K562 (cell line): ENCODE results near the gene CDT1. TPM values are rescaled to one million over a fixed set of nuclear protein-coding genes. Genes with fewer than 3 reads are reported as not detected.

Experiments
- ATAC-seq: fragments of 200-7000 bp; cut with Tn5 transposase; 3 replicates; pipeline ENCODE4 v1.9.1; 2020; ENCODE audit warnings: moderate library complexity
- BruUV-seq: library from RNA; stranded (reverse); fragments of 400-500 nt; replicated peaks from 2 replicates; lab custom pipeline; 2021; lab: Mats Ljungman, UMichigan
- CTCF ChIA-PET: fragments of 300-600 bp; formaldehyde crosslinking; extraction: SDS; loops from one replicate; lab custom pipeline; 2021; ENCODE audit warnings: low intra/inter-chr PET ratio; lab: Yijun Ruan, JAX
- POLR2A ChIA-PET: fragments of 300-600, 350-650 bp; sonication (Branson Sonifier 250); formaldehyde crosslinking; extraction: SDS; loops from one replicate; lab custom pipeline; 2021; ENCODE audit warnings: antibody characterized with exemption, inconsistent platforms; lab: Yijun Ruan, JAX
- DNase-seq, 4 experiments: peaks; one replicate each; pipeline versions ENCODE4 v3.0.0 to v3.0.0-alpha.2; 2011 to 2018; ENCODE audit warnings: low spot score in 3 of 4, mixed read lengths in 3 of 4; ENCODE audit errors: extremely low read depth in 1 of 4
- FAIRE-seq: peaks from 2 replicates; lab custom pipeline; 2011; peaks lifted over from hg19 to GRCh38; lab: Jason Lieb, UNC
- H2AFZ ChIP-seq: 2 replicates; pipeline ENCODE4 v1.6.0; 2011; ENCODE audit warnings: low read depth, low read length, control low read depth, inconsistent platforms
- H3K27ac ChIP-seq: fragments of 200-600 bp; 3 replicates; pipeline ENCODE4 v1.8.0; 2011; ENCODE audit warnings: low read depth, mild to moderate bottlenecking, control low read depth, inconsistent platforms, low read length, moderate library complexity, mixed read lengths; ENCODE audit errors: extremely low read depth
- H3K27me3 ChIP-seq, 2 experiments: fragments of 300-600 bp in 1 of 2; 2 replicates in 1 of 2; 3 replicates in 1 of 2; pipeline versions ENCODE4 v1.6.0 to v1.8.0; 2011; ENCODE audit warnings: inconsistent platforms in 2 of 2, low read length in 2 of 2, mild to moderate bottlenecking in 1 of 2, mixed read lengths in 1 of 2, moderate library complexity in 1 of 2; ENCODE audit not compliant: control insufficient read depth in 2 of 2, insufficient read depth in 2 of 2
- H3K36me3 ChIP-seq: fragments of 300-600 bp; 3 replicates; pipeline ENCODE4 v1.8.0; 2011; ENCODE audit warnings: mild to moderate bottlenecking, low read length, inconsistent platforms; ENCODE audit not compliant: control insufficient read depth, insufficient read depth
- H3K4me1 ChIP-seq, 2 experiments: fragments of 200-600 bp in 1 of 2; replicated peaks in 1 of 2; 2 replicates in 1 of 2; 3 replicates in 1 of 2; pipeline versions ENCODE4 v1.5.1 to v1.8.0; 2011; ENCODE audit warnings: inconsistent platforms in 2 of 2, low read length in 2 of 2, mild to moderate bottlenecking in 1 of 2, mixed read lengths in 1 of 2, moderate library complexity in 1 of 2; ENCODE audit not compliant: control insufficient read depth in 2 of 2, insufficient read depth in 2 of 2
- H3K4me2 ChIP-seq: 2 replicates; pipeline ENCODE4 v1.6.1; 2011; ENCODE audit warnings: low read length, control low read depth, inconsistent platforms, mixed read lengths; ENCODE audit not compliant: insufficient read depth
- H3K4me3 ChIP-seq: fragments of 200-600 bp; sonication (generic), shearing (Covaris generic); 2 replicates; pipeline ENCODE4 v1.5.1; 2016; ENCODE audit warnings: control low read depth, inconsistent platforms
- H3K79me2 ChIP-seq: fragments of 200-600 bp; 3 replicates; pipeline ENCODE4 v1.8.0; 2011; ENCODE audit warnings: low read length, inconsistent platforms; ENCODE audit not compliant: control insufficient read depth, insufficient read depth
- H3K9ac ChIP-seq, 2 experiments: 2 replicates each; pipeline versions ENCODE4 v1.6.0 to v1.6.1; 2011; ENCODE audit warnings: low read depth in 2 of 2, low read length in 2 of 2, control low read depth in 1 of 2, inconsistent platforms in 1 of 2, mild to moderate bottlenecking in 1 of 2, mixed read lengths in 1 of 2; ENCODE audit not compliant: insufficient read depth in 1 of 2
- H3K9me1 ChIP-seq: one replicate; pipeline ENCODE4 v1.6.0; 2011; ENCODE audit warnings: inconsistent platforms, mild to moderate bottlenecking, low read length, moderate library complexity; ENCODE audit not compliant: control insufficient read depth, insufficient read depth
- H3K9me3 ChIP-seq: replicated peaks from 2 replicates; pipeline ENCODE4 v1.5.1; 2011; ENCODE audit warnings: low read depth, low read length, inconsistent platforms; ENCODE audit not compliant: control insufficient read depth, insufficient read depth
- H4K20me1 ChIP-seq: replicated peaks from 2 replicates; pipeline ENCODE4 v1.6.1; 2011; ENCODE audit warnings: low read length, inconsistent platforms, mixed read lengths; ENCODE audit not compliant: control insufficient read depth, insufficient read depth
- FUS ChIP-seq: fragments of 200-400 bp; formaldehyde crosslinking; optimal IDR thresholded peaks from 2 replicates; pipeline ENCODE3; 2017; ENCODE audit warnings: low read depth, low read length
- HNRNPLL ChIP-seq: fragments of 200-400 bp; formaldehyde crosslinking; IDR thresholded peaks from 2 replicates; pipeline ENCODE4 v1.6.1; 2017; ENCODE audit warnings: low read length, low read depth, mild to moderate bottlenecking; ENCODE audit not compliant: poor library complexity, severe bottlenecking
- MEIS2 ChIP-seq: fragments of 450-650 bp; IDR thresholded peaks from 2 replicates; pipeline ENCODE4 v1.6.1; 2014; ENCODE audit warnings: mild to moderate bottlenecking; ENCODE audit not compliant: partially characterized antibody
- RBM15 ChIP-seq: fragments of 200-400 bp; formaldehyde crosslinking; IDR thresholded peaks from 2 replicates; pipeline ENCODE4 v1.6.1; 2018; ENCODE audit warnings: mild to moderate bottlenecking, low read length, moderate library complexity; ENCODE audit not compliant: insufficient read depth
- SIX5 ChIP-seq, 2 experiments: IDR thresholded peaks; 2 replicates each; pipeline ENCODE4 v1.6.1; 2011; ENCODE audit warnings: low read length in 2 of 2, borderline replicate concordance in 1 of 2, low read depth in 1 of 2, mild to moderate bottlenecking in 1 of 2, moderate library complexity in 1 of 2; ENCODE audit not compliant: insufficient read depth in 1 of 2
- SLC30A9 ChIP-seq: fragments of 250-450 bp; sonication (Bioruptor Pico); IDR thresholded peaks from 2 replicates; pipeline ENCODE4 v1.8.0; 2022; ENCODE audit warnings: mild to moderate bottlenecking, moderate library complexity
- SMAD3 ChIP-seq: fragments of 450-650 bp; formaldehyde crosslinking; conservative IDR thresholded peaks from 2 replicates; pipeline ENCODE4 v1.4.0; 2020; ENCODE audit warnings: mild to moderate bottlenecking
- ZBTB1 ChIP-seq: sonication (generic); formaldehyde crosslinking; IDR thresholded peaks from 2 replicates; pipeline ENCODE4 v1.8.1; 2023; ENCODE audit warnings: missing genetic modification reagents, low read depth, mild to moderate bottlenecking, borderline replicate concordance
- ZNF3 ChIP-seq: fragments of 250-450 bp; sonication (Bioruptor Pico); IDR thresholded peaks from 2 replicates; pipeline ENCODE4 v1.5.0; 2021; ENCODE audit warnings: mild to moderate bottlenecking, moderate library complexity
- ZNF347 ChIP-seq: fragments of 450-650 bp; formaldehyde crosslinking; IDR thresholded peaks from 2 replicates; pipeline ENCODE4 v1.4.0; 2020; ENCODE audit warnings: low read depth, mild to moderate bottlenecking, moderate library complexity
- ZNF551 ChIP-seq: fragments of 250-450 bp; sonication (Bioruptor Pico); IDR thresholded peaks from 2 replicates; pipeline ENCODE4 v1.5.0; 2021; ENCODE audit warnings: mild to moderate bottlenecking, moderate library complexity
- ZNF639 ChIP-seq, 2 experiments: fragments of 200-800 bp in 1 of 2; sonication (Bioruptor generic) in 1 of 2; sonication (generic) in 1 of 2; formaldehyde crosslinking in 1 of 2; IDR thresholded peaks in 1 of 2; conservative IDR thresholded peaks in 1 of 2; 2 replicates each; pipeline versions ENCODE4 v1.5.0 to v1.6.1; 2016 to 2020; ENCODE audit warnings: missing compliant biosample characterization in 1 of 2, missing genetic modification characterization in 1 of 2, missing genetic modification reagents in 1 of 2
- WGBS: fragments of 100-300 bp; shearing (Covaris generic); methylation state at CpG from one replicate; pipeline ENCODE4 v1.1.6; 2016; ENCODE audit warnings: low coverage, mixed read lengths; ENCODE audit not compliant: insufficient coverage; ENCODE audit errors: missing lambda C conversion rate; 5-methylcytosine and 5-hydroxymethylcytosine counted together
- in situ Hi-C: fragments of 300-500 bp; cut with MboI; formaldehyde crosslinking; loops from 4 replicates; pipeline ENCODE4 v1.15.0; 2018; ENCODE audit warnings: inconsistent platforms, mixed read lengths
- intact Hi-C: fragments of 100-400 bp; cut with micrococcal nuclease; formaldehyde crosslinking; loops from 2 replicates; pipeline ENCODE4 v1.14.2; 2022
- polyA plus RNA-seq, 8 experiments: library from polyadenylated mRNA; depleted of rRNA in 4 of 8; stranded (reverse) in 5 of 8; unstranded in 3 of 8; fragments of >200 nt; fragmentation: Nextera tagmentation in 2 of 8; fragmentation: Illumina TruSeq in 1 of 8; extraction: Ambion mirVana in 2 of 8; extraction: Trizol in 1 of 8; gene quantifications; 2 replicates each; pipeline versions ENCODE4 v1.2.1 to v1.2.3, GENCODE V29; 2011 to 2014; ENCODE audit warnings: inconsistent platforms in 1 of 8, missing spikeins in 1 of 8
- total RNA-seq, 7 experiments: library from RNA; depleted of rRNA in 6 of 7; stranded (reverse); fragments of >200 nt in 6 of 7; fragmentation: Illumina TruSeq in 2 of 7; extraction: Trizol in 2 of 7; gene quantifications; 2 replicates each; pipeline versions ENCODE4 v1.2.1 to v1.2.3, GENCODE V29; 2011 to 2021; ENCODE audit warnings: low replicate concordance in 1 of 7
- TF ChIP-seq, protein P1 (sequence below): sonication (generic); formaldehyde crosslinking; IDR thresholded peaks from 2 replicates; pipeline ENCODE4 v1.8.0; 2022; ENCODE audit warnings: mild to moderate bottlenecking, missing genetic modification reagents
- TF ChIP-seq, protein P2 (sequence below): fragments of 250-450 bp; sonication (Bioruptor Pico); IDR thresholded peaks from 2 replicates; pipeline ENCODE4 v1.4.0; 2020
- TF ChIP-seq, protein P3 (sequence below), 3 experiments: fragments of 200-800 bp in 1 of 3; sonication (Bioruptor generic) in 1 of 3; sonication (generic) in 1 of 3; formaldehyde crosslinking in 1 of 3; IDR thresholded peaks; 2 replicates each; pipeline versions ENCODE4 v1.6.1 to v1.8.0; 2016 to 2022; ENCODE audit warnings: mild to moderate bottlenecking in 2 of 3, missing compliant biosample characterization in 2 of 3, missing genetic modification characterization in 2 of 3, missing genetic modification reagents in 1 of 3

Gene CDT1
- total and polyA plus RNA-seq, 9 of the 15 experiments (the other 6 are each of a cell fraction or from before 2014, with no cell fraction given): 0.92 to 178 (median 14.2) TPM

GRCh38 chr16:88796278-88796677 lies 7.3 kb upstream of the CDT1 start:
- WGBS: 76% methylated on average over 3 of the region's 4 CpGs
- TF ChIP-seq ZNF551 (CRISPR knock-in tag) (no peak), HNRNPLL (no peak), SIX5 (IDR thresholded peaks at IDR 0.05; ENCODE audit: borderline replicate concordance in 1 of 2, insufficient read depth in 1 of 2, low read depth in 1 of 2, low read length in 2 of 2) (no peak), FUS (no peak), SLC30A9 (CRISPR knock-in tag) (no peak), RBM15 (no peak), ZNF347 (CRISPR knock-in tag) (no peak), ZNF3 (CRISPR knock-in tag) (no peak), MEIS2 (no peak), ZNF639 (CRISPR knock-in tag; conservative IDR thresholded peaks at IDR 0.05 in 1 of 2, IDR thresholded peaks at IDR 0.05 in 1 of 2) (no peak), ZBTB1 (CRISPR knock-in tag) (no peak), SMAD3 (CRISPR knock-in tag) (no peak)
- TF ChIP-seq, protein P1, sequence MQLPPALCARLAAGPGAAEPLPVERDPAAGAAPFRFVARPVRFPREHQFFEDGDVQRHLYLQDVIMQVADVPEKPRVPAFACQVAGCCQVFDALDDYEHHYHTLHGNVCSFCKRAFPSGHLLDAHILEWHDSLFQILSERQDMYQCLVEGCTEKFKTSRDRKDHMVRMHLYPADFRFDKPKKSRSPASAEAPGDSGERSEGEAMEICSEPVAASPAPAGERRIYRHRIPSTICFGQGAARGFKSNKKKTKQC (CRISPR knock-in tag): no peak
- TF ChIP-seq, protein P2, sequence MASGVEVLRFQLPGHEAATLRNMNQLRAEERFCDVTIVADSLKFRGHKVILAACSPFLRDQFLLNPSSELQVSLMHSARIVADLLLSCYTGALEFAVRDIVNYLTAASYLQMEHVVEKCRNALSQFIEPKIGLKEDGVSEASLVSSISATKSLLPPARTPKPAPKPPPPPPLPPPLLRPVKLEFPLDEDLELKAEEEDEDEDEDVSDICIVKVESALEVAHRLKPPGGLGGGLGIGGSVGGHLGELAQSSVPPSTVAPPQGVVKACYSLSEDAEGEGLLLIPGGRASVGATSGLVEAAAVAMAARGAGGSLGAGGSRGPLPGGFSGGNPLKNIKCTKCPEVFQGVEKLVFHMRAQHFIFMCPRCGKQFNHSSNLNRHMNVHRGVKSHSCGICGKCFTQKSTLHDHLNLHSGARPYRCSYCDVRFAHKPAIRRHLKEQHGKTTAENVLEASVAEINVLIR (CRISPR knock-in tag): no peak
- TF ChIP-seq, protein P3, sequence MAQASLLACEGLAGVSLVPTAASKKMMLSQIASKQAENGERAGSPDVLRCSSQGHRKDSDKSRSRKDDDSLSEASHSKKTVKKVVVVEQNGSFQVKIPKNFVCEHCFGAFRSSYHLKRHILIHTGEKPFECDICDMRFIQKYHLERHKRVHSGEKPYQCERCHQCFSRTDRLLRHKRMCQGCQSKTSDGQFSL (CRISPR knock-in tag; IDR thresholded peaks at IDR 0.05): no peak
- TF ChIP-seq, protein P3 (tag; IDR thresholded peaks at IDR 0.05): no peak
- Histone ChIP-seq H4K20me1 (no peaks in the 10 kb centered on the region), H3K4me3 (no peak overlapping the region), H3K27me3 (no peaks in the 10 kb centered on the region), H3K27ac (no peak overlapping the region), H3K4me1 (peaks cover 25 to 45% of the 10 kb centered on the region in 2 experiments), H3K9ac (no peak overlapping the region), H3K79me2 (peaks cover 10% of the 10 kb centered on the region), H2AFZ (no peak overlapping the region), H3K36me3 (peaks cover 2% of the 10 kb centered on the region; the same call in 2 of the 3 replicates), H3K9me1 (no peaks in the 10 kb centered on the region), H3K4me2 (no peak overlapping the region), H3K9me3 (no peaks in the 10 kb centered on the region; the same call in 1 of the 2 replicates)
- ATAC-seq (no peak), FAIRE-seq (no peak), DNase-seq (no peak)
- intact Hi-C loops: no loop called here
- POLR2A ChIA-PET: interaction anchor here (0.8 kb wide), 1 partner anchor 38 kb away, joined by 4 read pairs; no protein-coding TSS in a partner anchor
- CTCF ChIA-PET: no interaction called here
- no TSS peak for BruUV-seq
- in situ Hi-C loops: no loop called here
